Calu3 (cell line): ENCODE measurements around the gene ATP10B. TPM values are rescaled to one million over a fixed set of nuclear protein-coding genes. Genes with fewer than 3 reads are reported as not detected.

Experiments
- BruUV-seq: library from RNA; stranded (reverse); fragments of 400-500 nt; replicated peaks from 2 replicates; lab custom pipeline; 2021; lab: Mats Ljungman, UMichigan
- CTCF ChIA-PET: fragments of 300-600 bp; sonication (Branson Sonifier 250); formaldehyde crosslinking; loops from one replicate; lab custom pipeline; 2022; ENCODE audit warnings: antibody characterized with exemption; lab: Charles Lee
- DNase-seq: peaks from one replicate; pipeline ENCODE4 v3.0.0; 2022
- H3K27ac Mint-ChIP-seq: one replicate; pipeline ENCODE4 v1.8.0; 2022; ENCODE audit warnings: mixed read lengths; ENCODE audit not compliant: unreplicated experiment
- H3K27me3 Mint-ChIP-seq: one replicate; pipeline ENCODE4 v1.8.0; 2022; ENCODE audit warnings: mixed read lengths; ENCODE audit not compliant: unreplicated experiment
- H3K36me3 Mint-ChIP-seq: one replicate; pipeline ENCODE4 v1.8.0; 2022; ENCODE audit warnings: mild to moderate bottlenecking, moderate library complexity, mixed read lengths; ENCODE audit not compliant: insufficient read depth, unreplicated experiment
- H3K4me1 Mint-ChIP-seq: one replicate; pipeline ENCODE4 v1.8.0; 2022; ENCODE audit warnings: mild to moderate bottlenecking, low read depth, mixed read lengths; ENCODE audit not compliant: unreplicated experiment
- H3K4me3 Mint-ChIP-seq: one replicate; pipeline ENCODE4 v1.8.0; 2022; ENCODE audit warnings: mild to moderate bottlenecking, low read depth, moderate library complexity, mixed read lengths; ENCODE audit not compliant: unreplicated experiment
- H3K9me3 Mint-ChIP-seq: one replicate; pipeline ENCODE4 v1.8.0; 2022; ENCODE audit warnings: low read depth, mixed read lengths; ENCODE audit not compliant: unreplicated experiment
- CTCF ChIP-seq: fragments of 200-600 bp; IDR thresholded peaks from one replicate; pipeline ENCODE4 v1.8.0; 2022; ENCODE audit warnings: antibody characterized with exemption; ENCODE audit not compliant: unreplicated experiment
- intact Hi-C: fragments of 100-400 bp; cut with micrococcal nuclease; formaldehyde crosslinking; loops from one replicate; pipeline ENCODE4 v1.10.0; 2022; ENCODE audit not compliant: unreplicated experiment
- total RNA-seq: library from RNA; stranded (reverse); gene quantifications from 2 replicates; pipeline ENCODE4 v1.2.3, GENCODE V29; 2022

ATP10B gene
- total RNA-seq, 1 experiment from 2014 or later = 1.4 TPM

GRCh38 chr5:160635663-160636062 is 216.3 kb downstream of the ATP10B start:
- no peak for TF ChIP-seq CTCF
- Mint-ChIP-seq H3K9me3 (no peaks in the 10 kb centered on the region), H3K27me3 (peaks cover 17% of the 10 kb centered on the region), H3K27ac (no peak overlapping the region), H3K36me3 (no peaks in the 10 kb centered on the region), H3K4me3 (no peak overlapping the region), H3K4me1 (peaks cover 27% of the 10 kb centered on the region)
- intact Hi-C loops = loop anchor here (5.0 to 10.0 kb wide), 2 partner anchors 128 to 201 kb away; no protein-coding TSS in a partner anchor
- no TSS peak for BruUV-seq
- no peak for DNase-seq
- CTCF ChIA-PET = no interaction called here

- DNase-seq = no peak
- Mint-ChIP-seq H3K4me1 (peaks cover 27% of the 10 kb centered on the region), H3K36me3 (no peaks in the 10 kb centered on the region), H3K4me3 (no peak overlapping the region), H3K9me3 (no peaks in the 10 kb centered on the region), H3K27ac (no peak overlapping the region), H3K27me3 (peaks cover 17% of the 10 kb centered on the region)
- BruUV-seq = no TSS peak
- intact Hi-C loops = loop anchor here (5.0 to 10.0 kb wide), 2 partner anchors 128 to 200 kb away; no protein-coding TSS in a partner anchor
- no peak for TF ChIP-seq CTCF
- CTCF ChIA-PET = no interaction called here
These were observed 217.0 kb downstream of the ATP10B start for GRCh38 chr5:160635046-160635445.

GRCh38 chr5:160629003-160629402 is 223.0 kb downstream of the ATP10B start:
- intact Hi-C loops = no loop called here
- Mint-ChIP-seq H3K27ac (no peak overlapping the region), H3K4me3 (no peak overlapping the region), H3K4me1 (no peaks in the 10 kb centered on the region), H3K36me3 (no peaks in the 10 kb centered on the region), H3K9me3 (no peaks in the 10 kb centered on the region), H3K27me3 (peaks cover 45% of the 10 kb centered on the region)
- BruUV-seq = no TSS peak
- no peak for TF ChIP-seq CTCF
- DNase-seq = no peak
- CTCF ChIA-PET = no interaction called here

GRCh38 chr5:160628619-160628968 is 223.4 kb downstream of the ATP10B start:
- intact Hi-C loops = no loop called here
- H3K4me3 Mint-ChIP-seq = no peak overlapping the region
- H3K36me3 Mint-ChIP-seq = no peaks in the 10 kb centered on the region
- no TSS peak for BruUV-seq
- H3K27me3 Mint-ChIP-seq = peaks cover 49% of the 10 kb centered on the region
- no peaks in the 10 kb centered on the region for H3K4me1 Mint-ChIP-seq
- no peak for DNase-seq
- H3K27ac Mint-ChIP-seq = no peak overlapping the region
- no peaks in the 10 kb centered on the region for H3K9me3 Mint-ChIP-seq
- CTCF ChIA-PET = no interaction called here
- no peak for TF ChIP-seq CTCF
